ENCODE results near the gene FRMPD1. TPM values are rescaled to one million over a fixed set of nuclear protein-coding genes. Genes with fewer than 3 reads are reported as not detected.

FRMPD1 gene
- total and polyA plus RNA-seq, 7 experiments from 2014 or later = not detected

DNA sequence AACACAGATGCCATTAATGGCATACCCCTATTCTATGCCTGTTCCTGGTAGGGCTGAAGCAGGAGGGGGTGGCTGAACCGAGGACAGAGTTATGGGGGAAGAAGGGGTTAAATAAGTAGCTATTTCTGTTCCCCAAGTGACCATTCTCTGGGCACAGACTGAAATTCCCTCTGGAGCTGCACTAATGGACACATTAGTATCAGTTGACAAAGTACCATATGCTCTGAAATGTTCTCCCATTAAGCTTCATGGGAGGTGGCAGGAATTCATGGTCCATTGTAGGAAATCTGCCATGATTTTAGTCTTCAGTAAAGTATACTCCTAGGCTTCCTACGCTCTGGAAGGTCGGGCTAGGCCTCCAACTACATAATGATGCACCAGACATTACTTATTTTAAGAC, 10.5 kb upstream of the FRMPD1 start:
- intact Hi-C loops (cut with micrococcal nuclease) = no loop called here
- no peaks in the 10 kb centered on the region for H3K4me1 ChIP-seq (ENCODE audit: control insufficient read depth in 2 of 2, insufficient read depth in 2 of 2, low read length in 2 of 2)
- H3K9me3 Mint-ChIP-seq = no peaks in the 10 kb centered on the region
- no peaks in the 10 kb centered on the region for H3K9me3 ChIP-seq (ENCODE audit: control insufficient read depth in 2 of 3, low read length in 3 of 3)
- POLR2A ChIA-PET = no interaction called here
- no peak for DNase-seq
- H3K27me3 ChIP-seq (ENCODE audit: control insufficient read depth in 2 of 2, insufficient read depth in 2 of 2, low read length in 2 of 2) = peaks cover 0 to 6% of the 10 kb centered on the region in 2 donors
- no peaks in the 10 kb centered on the region for H3K36me3 ChIP-seq (ENCODE audit: control insufficient read depth in 2 of 3, insufficient read depth in 3 of 3, low read length in 3 of 3)
- H3K27ac ChIP-seq (ENCODE audit: low read depth, low read length) = no peak overlapping the region
- no peak overlapping the region for H3K27ac Mint-ChIP-seq
- H3K4me1 Mint-ChIP-seq = peaks cover 0 to 3% (median 0%) of the 10 kb centered on the region in 7 donors
- H3K27me3 Mint-ChIP-seq = peaks cover 13 to 35% (median 23%) of the 10 kb centered on the region in 5 donors
- CTCF ChIA-PET = no interaction called here
- H3K4me3 Mint-ChIP-seq = no peak overlapping the region
- ATAC-seq = no peak
- no peaks in the 10 kb centered on the region for H3K36me3 Mint-ChIP-seq
- no peak overlapping the region for H3K4me3 ChIP-seq (ENCODE audit: low read length)

- H3K4me1 Mint-ChIP-seq = peaks cover 0 to 3% (median 0%) of the 10 kb centered on the region in 7 donors
- no peak overlapping the region for H3K4me3 Mint-ChIP-seq
- H3K4me1 ChIP-seq (ENCODE audit: control insufficient read depth in 2 of 2, insufficient read depth in 2 of 2, low read length in 2 of 2) = no peaks in the 10 kb centered on the region
- ChIA-PET CTCF (no interaction called here), POLR2A (no interaction called here)
- H3K4me3 ChIP-seq (ENCODE audit: low read length) = no peak overlapping the region
- no peak for ATAC-seq
- H3K27me3 ChIP-seq (ENCODE audit: control insufficient read depth in 2 of 2, insufficient read depth in 2 of 2, low read length in 2 of 2) = peaks cover 0 to 6% of the 10 kb centered on the region in 2 donors
- H3K36me3 Mint-ChIP-seq = no peaks in the 10 kb centered on the region
- intact Hi-C loops (cut with micrococcal nuclease) = no loop called here
- DNase-seq = no peak
- no peak overlapping the region for H3K27ac ChIP-seq (ENCODE audit: low read depth, low read length)
- H3K27ac Mint-ChIP-seq = no peak overlapping the region
- H3K9me3 ChIP-seq (ENCODE audit: control insufficient read depth in 2 of 3, low read length in 3 of 3) = no peaks in the 10 kb centered on the region
- H3K9me3 Mint-ChIP-seq = no peaks in the 10 kb centered on the region
- H3K36me3 ChIP-seq (ENCODE audit: control insufficient read depth in 2 of 3, insufficient read depth in 3 of 3, low read length in 3 of 3) = no peaks in the 10 kb centered on the region
- H3K27me3 Mint-ChIP-seq = peaks cover 14 to 42% (median 26%) of the 10 kb centered on the region in 5 donors
These were observed 9.4 kb upstream of the FRMPD1 start for GRCh38 chr9:37641331-37641730.

DNA sequence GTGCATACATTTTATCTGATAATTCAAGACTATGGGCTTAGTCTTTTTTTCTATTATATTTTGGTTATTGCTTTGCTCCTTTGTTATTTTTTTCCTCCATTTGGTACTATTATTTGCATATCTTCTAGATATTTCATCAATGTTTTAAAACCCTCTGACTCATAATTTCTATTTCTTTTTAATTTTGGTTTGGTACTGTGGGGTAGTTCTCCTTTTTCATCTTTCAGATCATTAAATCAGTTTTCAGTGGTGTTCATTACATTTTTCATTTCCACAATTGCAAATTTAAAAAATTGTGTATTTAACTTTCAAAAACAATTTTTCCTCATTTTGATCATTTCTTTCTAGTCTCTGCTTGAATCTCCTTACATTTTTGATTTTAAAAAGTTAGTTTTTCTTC, 7.5 kb upstream of the FRMPD1 start:
- ATAC-seq = no peak
- Mint-ChIP-seq H3K27me3 (peaks cover 26 to 54% (median 39%) of the 10 kb centered on the region in 5 donors), H3K27ac (no peak overlapping the region), H3K4me3 (no peak overlapping the region), H3K9me3 (peaks cover 0 to 1% (median 0%) of the 10 kb centered on the region in 11 donors), H3K36me3 (no peaks in the 10 kb centered on the region), H3K4me1 (peaks cover 0 to 2% (median 0%) of the 10 kb centered on the region in 7 donors)
- Histone ChIP-seq H3K36me3 (ENCODE audit: control insufficient read depth in 2 of 3, insufficient read depth in 3 of 3, low read length in 3 of 3) (no peaks in the 10 kb centered on the region), H3K27ac (ENCODE audit: low read depth, low read length) (no peak overlapping the region), H3K4me3 (ENCODE audit: low read length) (no peak overlapping the region), H3K27me3 (ENCODE audit: control insufficient read depth in 2 of 2, insufficient read depth in 2 of 2, low read length in 2 of 2) (peaks cover 0 to 6% of the 10 kb centered on the region in 2 donors), H3K9me3 (ENCODE audit: control insufficient read depth in 2 of 3, low read length in 3 of 3) (no peaks in the 10 kb centered on the region), H3K4me1 (ENCODE audit: control insufficient read depth in 2 of 2, insufficient read depth in 2 of 2, low read length in 2 of 2) (no peaks in the 10 kb centered on the region)
- intact Hi-C loops (cut with micrococcal nuclease) = no loop called here
- no peak for DNase-seq
- CTCF ChIA-PET = no interaction called here
- POLR2A ChIA-PET = interaction anchor here (0.7 kb wide), 1 partner anchor 11 kb away, joined by 4 read pairs; no protein-coding TSS in a partner anchor

- H3K4me3 ChIP-seq (ENCODE audit: low read length) = no peak overlapping the region
- no peaks in the 10 kb centered on the region for H3K36me3 ChIP-seq (ENCODE audit: control insufficient read depth in 2 of 3, insufficient read depth in 3 of 3, low read length in 3 of 3)
- no peak for DNase-seq
- ChIA-PET CTCF (no interaction called here), POLR2A (interaction anchor here (1.0 kb wide), 1 partner anchor 10 kb away, joined by 3 read pairs; no protein-coding TSS in a partner anchor)
- H3K4me3 Mint-ChIP-seq = no peak overlapping the region
- H3K4me1 Mint-ChIP-seq = peaks cover 3 to 6% (median 5%) of the 10 kb centered on the region in 7 donors
- intact Hi-C loops (cut with micrococcal nuclease) = no loop called here
- H3K27me3 Mint-ChIP-seq = peaks cover 37 to 69% (median 54%) of the 10 kb centered on the region in 5 donors
- H3K4me1 ChIP-seq (ENCODE audit: control insufficient read depth in 2 of 2, insufficient read depth in 2 of 2, low read length in 2 of 2) = no peaks in the 10 kb centered on the region
- H3K27ac Mint-ChIP-seq = no peak overlapping the region
- no peaks in the 10 kb centered on the region for H3K36me3 Mint-ChIP-seq
- ATAC-seq = no peak
- H3K9me3 Mint-ChIP-seq = peaks cover 0 to 1% (median 0%) of the 10 kb centered on the region in 11 donors
- no peaks in the 10 kb centered on the region for H3K9me3 ChIP-seq (ENCODE audit: control insufficient read depth in 2 of 3, low read length in 3 of 3)
- H3K27me3 ChIP-seq (ENCODE audit: control insufficient read depth in 2 of 2, insufficient read depth in 2 of 2, low read length in 2 of 2) = peaks cover 0 to 6% of the 10 kb centered on the region in 2 donors
- H3K27ac ChIP-seq (ENCODE audit: low read depth, low read length) = no peak overlapping the region
These were observed 4.7 kb upstream of the FRMPD1 start for GRCh38 chr9:37645903-37646506.

GRCh38 chr9:37650299-37650872, 368 bp upstream of the FRMPD1 start:
- Histone ChIP-seq H3K4me3 (ENCODE audit: low read length) (no peak overlapping the region), H3K4me1 (ENCODE audit: control insufficient read depth in 2 of 2, insufficient read depth in 2 of 2, low read length in 2 of 2) (peaks cover 0 to 5% of the 10 kb centered on the region in 2 donors), H3K27me3 (ENCODE audit: control insufficient read depth in 2 of 2, insufficient read depth in 2 of 2, low read length in 2 of 2) (peaks cover 0 to 7% of the 10 kb centered on the region in 2 donors), H3K27ac (ENCODE audit: low read depth, low read length) (no peak overlapping the region), H3K36me3 (ENCODE audit: control insufficient read depth in 2 of 3, insufficient read depth in 3 of 3, low read length in 3 of 3) (no peaks in the 10 kb centered on the region), H3K9me3 (ENCODE audit: control insufficient read depth in 2 of 3, low read length in 3 of 3) (no peaks in the 10 kb centered on the region)
- Mint-ChIP-seq H3K36me3 (peaks cover 0 to 5% (median 0%) of the 10 kb centered on the region in 5 donors), H3K27ac (peak overlapping the region in 2 of 9 donors; percentile 0 to 59), H3K4me1 (peaks cover 6 to 19% (median 14%) of the 10 kb centered on the region in 7 donors), H3K9me3 (peaks cover 0 to 1% (median 0%) of the 10 kb centered on the region in 11 donors), H3K27me3 (peaks cover 57 to 75% (median 69%) of the 10 kb centered on the region in 5 donors), H3K4me3 (peak overlapping the region; percentile 69 to 91 (median 87))
- intact Hi-C loops (cut with micrococcal nuclease) = no loop called here
- ChIA-PET POLR2A (interaction anchor here (1.3 kb wide), 1 partner anchor 58 kb away, joined by 5 read pairs; the partner anchor contains the start of gene TOMM5), CTCF (interaction anchor here (0.6 kb wide), 1 partner anchor 95 kb away, joined by 3 read pairs; no protein-coding TSS in a partner anchor)
- DNase-seq (no peak), ATAC-seq (no peak)

- peaks cover 59 to 77% (median 70%) of the 10 kb centered on the region in 5 donors for H3K27me3 Mint-ChIP-seq
- Histone ChIP-seq H3K27ac (ENCODE audit: low read depth, low read length) (no peak overlapping the region), H3K4me3 (ENCODE audit: low read length) (no peak overlapping the region), H3K9me3 (ENCODE audit: control insufficient read depth in 2 of 3, low read length in 3 of 3) (no peaks in the 10 kb centered on the region), H3K27me3 (ENCODE audit: control insufficient read depth in 2 of 2, insufficient read depth in 2 of 2, low read length in 2 of 2) (peaks cover 0 to 7% of the 10 kb centered on the region in 2 donors), H3K4me1 (ENCODE audit: control insufficient read depth in 2 of 2, insufficient read depth in 2 of 2, low read length in 2 of 2) (peaks cover 0 to 5% of the 10 kb centered on the region in 2 donors), H3K36me3 (ENCODE audit: control insufficient read depth in 2 of 3, insufficient read depth in 3 of 3, low read length in 3 of 3) (no peaks in the 10 kb centered on the region)
- peaks cover 0 to 5% (median 0%) of the 10 kb centered on the region in 5 donors for H3K36me3 Mint-ChIP-seq
- no peak overlapping the region for H3K27ac Mint-ChIP-seq
- ATAC-seq = no peak
- DNase-seq = no peak
- POLR2A ChIA-PET = no interaction called here
- peak overlapping the region in 7 of 10 donors; percentile 5 to 79 (median 74) for H3K4me3 Mint-ChIP-seq
- H3K4me1 Mint-ChIP-seq = peaks cover 6 to 19% (median 14%) of the 10 kb centered on the region in 7 donors
- CTCF ChIA-PET = no interaction called here
- no peaks in the 10 kb centered on the region for H3K9me3 Mint-ChIP-seq
- intact Hi-C loops (cut with micrococcal nuclease) = no loop called here
These were observed 1.5 kb downstream of the FRMPD1 start for GRCh38 chr9:37652261-37652660.
